ENCODE results near the gene PRR18. TPM values are rescaled to one million over a fixed set of nuclear protein-coding genes. Genes with fewer than 3 reads are reported as not detected.
"Not testable (repeated sequence)": the region's sequence is repeated elsewhere in the genome, so short reads cannot be mapped to it uniquely, and the experiment has no call there.

Gene PRR18
- total and polyA plus RNA-seq, 2 donors from 2014 or later = 0.19 TPM; not detected in 1

DNA sequence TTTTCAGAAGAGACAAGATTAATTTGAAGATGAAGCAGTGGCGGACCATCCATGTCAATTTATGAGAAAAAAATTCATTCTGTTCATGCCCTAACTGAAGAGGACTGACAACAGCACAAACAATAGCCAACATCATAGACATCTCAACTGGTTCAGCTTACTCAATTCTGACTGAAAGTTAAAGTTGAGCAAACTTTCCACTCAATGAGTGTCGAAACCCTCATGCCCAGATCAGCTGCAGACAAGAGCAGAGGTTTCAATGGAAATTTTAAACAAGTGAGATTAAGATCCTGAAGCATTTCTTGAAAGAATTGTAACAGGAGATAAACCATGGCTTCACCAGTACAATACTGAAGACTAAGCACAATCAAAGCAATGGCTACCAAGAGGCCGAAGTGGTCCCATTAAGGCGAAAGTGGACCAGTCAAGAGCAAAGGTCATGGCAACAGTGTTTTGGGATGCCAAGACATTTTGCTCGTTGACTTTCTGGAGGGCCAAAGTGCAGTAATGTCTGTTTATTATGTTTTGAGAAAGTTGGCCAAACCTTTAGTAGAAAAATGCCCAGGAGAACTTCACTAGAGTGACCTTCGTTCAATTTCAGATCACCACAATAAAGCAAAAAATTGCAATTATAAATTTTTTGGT, 40.2 kb upstream of the PRR18 start:
- FAIRE-seq = no peak
- no peaks in the 10 kb centered on the region for H3K27me3 ChIP-seq (ENCODE audit: control insufficient read depth, insufficient read depth, low read length)
- intact Hi-C loops (cut with DNase I) = no loop called here

GRCh38 chr6:166346965-166347364, 38.8 kb upstream of the PRR18 start:
- Histone ChIP-seq H3K9ac (ENCODE audit: low read length in 3 of 3) (no peak overlapping the region), H3K27me3 (ENCODE audit: control insufficient read depth, insufficient read depth, low read length) (no peaks in the 10 kb centered on the region), H3K4me3 (ENCODE audit: low read length in 3 of 3) (no peak overlapping the region), H3K4me1 (ENCODE audit: control insufficient read depth in 2 of 3, insufficient read depth in 2 of 3, low read depth in 1 of 3, low read length in 3 of 3) (peaks cover 2 to 5% (median 3%) of the 10 kb centered on the region in 3 donors), H3K9me3 (ENCODE audit: control insufficient read depth in 2 of 3, insufficient read depth in 1 of 3, low read length in 3 of 3) (no peaks in the 10 kb centered on the region), H3K36me3 (ENCODE audit: control insufficient read depth in 2 of 3, insufficient read depth in 3 of 3, low read length in 3 of 3) (no peaks in the 10 kb centered on the region), H3K27ac (ENCODE audit: low read depth in 2 of 2, low read length in 2 of 2) (no peak overlapping the region)
- intact Hi-C loops (cut with DNase I) = no loop called here
- FAIRE-seq = no peak
- DNase-seq = no peak
- TF ChIP-seq CTCF (IDR thresholded peaks at IDR 0.05; ENCODE audit: borderline replicate concordance, extremely low read depth, insufficient read depth) = no peak

More for the DNA sequence above, 40.2 kb upstream of the PRR18 start:
- no peak overlapping the region for H3K4me3 ChIP-seq (ENCODE audit: low read length in 3 of 3)
- H3K36me3 ChIP-seq (ENCODE audit: control insufficient read depth in 2 of 3, insufficient read depth in 3 of 3, low read length in 3 of 3) = no peaks in the 10 kb centered on the region
- peaks cover 0 to 1% (median 0%) of the 10 kb centered on the region in 3 donors for H3K4me1 ChIP-seq (ENCODE audit: control insufficient read depth in 2 of 3, insufficient read depth in 2 of 3, low read depth in 1 of 3, low read length in 3 of 3)
- no peaks in the 10 kb centered on the region for H3K9me3 ChIP-seq (ENCODE audit: control insufficient read depth in 2 of 3, insufficient read depth in 1 of 3, low read length in 3 of 3)
- H3K27ac ChIP-seq (ENCODE audit: low read depth in 2 of 2, low read length in 2 of 2) = no peak overlapping the region
- no peak for TF ChIP-seq CTCF (IDR thresholded peaks at IDR 0.05; ENCODE audit: borderline replicate concordance, extremely low read depth, insufficient read depth)
- no peak for DNase-seq
- H3K9ac ChIP-seq (ENCODE audit: low read length in 3 of 3) = no peak overlapping the region

GRCh38 chr6:166346449-166346848, 38.3 kb upstream of the PRR18 start:
- no peak for DNase-seq
- no peaks in the 10 kb centered on the region for H3K9me3 ChIP-seq (ENCODE audit: control insufficient read depth in 2 of 3, insufficient read depth in 1 of 3, low read length in 3 of 3)
- intact Hi-C loops (cut with DNase I) = no loop called here
- no peaks in the 10 kb centered on the region for H3K27me3 ChIP-seq (ENCODE audit: control insufficient read depth, insufficient read depth, low read length)
- no peak overlapping the region for H3K27ac ChIP-seq (ENCODE audit: low read depth in 2 of 2, low read length in 2 of 2)
- no peak overlapping the region for H3K4me3 ChIP-seq (ENCODE audit: low read length in 3 of 3)
- no peaks in the 10 kb centered on the region for H3K36me3 ChIP-seq (ENCODE audit: control insufficient read depth in 2 of 3, insufficient read depth in 3 of 3, low read length in 3 of 3)
- no peak for TF ChIP-seq CTCF (IDR thresholded peaks at IDR 0.05; ENCODE audit: borderline replicate concordance, extremely low read depth, insufficient read depth)
- no peak for FAIRE-seq
- no peak overlapping the region for H3K9ac ChIP-seq (ENCODE audit: low read length in 3 of 3)
- H3K4me1 ChIP-seq (ENCODE audit: control insufficient read depth in 2 of 3, insufficient read depth in 2 of 3, low read depth in 1 of 3, low read length in 3 of 3) = peaks cover 3 to 5% (median 3%) of the 10 kb centered on the region in 3 donors

GRCh38 chr6:166345672-166346071, 37.5 kb upstream of the PRR18 start:
- H3K27ac ChIP-seq (ENCODE audit: low read depth in 2 of 2, low read length in 2 of 2); H3K9ac ChIP-seq (ENCODE audit: low read length in 3 of 3); H3K4me1 ChIP-seq (ENCODE audit: control insufficient read depth in 2 of 3, insufficient read depth in 2 of 3, low read depth in 1 of 3, low read length in 3 of 3); H3K36me3 ChIP-seq (ENCODE audit: control insufficient read depth in 2 of 3, insufficient read depth in 3 of 3, low read length in 3 of 3); H3K4me3 ChIP-seq (ENCODE audit: low read length in 3 of 3); DNase-seq; FAIRE-seq; H3K27me3 ChIP-seq (ENCODE audit: control insufficient read depth, insufficient read depth, low read length); intact Hi-C loops (cut with DNase I); H3K9me3 ChIP-seq (ENCODE audit: control insufficient read depth in 2 of 3, insufficient read depth in 1 of 3, low read length in 3 of 3): not testable (repeated sequence)

DNA sequence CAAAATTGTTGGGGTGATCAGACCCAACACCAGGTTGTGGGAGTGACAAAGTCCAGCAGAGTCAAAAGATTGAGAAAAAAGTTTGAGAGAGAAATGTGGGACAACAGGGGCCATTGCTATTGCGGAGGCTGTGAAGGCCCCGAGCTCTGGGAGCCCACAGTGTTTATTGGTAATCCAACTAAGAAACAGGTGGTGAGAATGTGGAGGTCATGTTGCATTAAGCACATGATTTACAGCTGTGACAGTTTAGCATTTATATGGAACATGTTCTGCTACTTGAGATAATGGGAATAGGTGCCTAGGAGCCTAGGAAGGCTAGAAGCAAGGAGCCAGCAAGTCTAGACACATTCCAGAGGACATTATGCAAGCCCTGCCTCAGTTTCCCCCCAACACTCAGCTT, 36.7 kb upstream of the PRR18 start:
- H3K9ac ChIP-seq (ENCODE audit: low read length in 3 of 3); H3K9me3 ChIP-seq (ENCODE audit: control insufficient read depth in 2 of 3, insufficient read depth in 1 of 3, low read length in 3 of 3); H3K27ac ChIP-seq (ENCODE audit: low read depth in 2 of 2, low read length in 2 of 2); H3K36me3 ChIP-seq (ENCODE audit: control insufficient read depth in 2 of 3, insufficient read depth in 3 of 3, low read length in 3 of 3); DNase-seq; H3K27me3 ChIP-seq (ENCODE audit: control insufficient read depth, insufficient read depth, low read length); intact Hi-C loops (cut with DNase I); H3K4me3 ChIP-seq (ENCODE audit: low read length in 3 of 3); FAIRE-seq: not testable (repeated sequence)
- peaks cover 3 to 13% (median 9%) of the 10 kb centered on the region in 3 donors for H3K4me1 ChIP-seq (ENCODE audit: control insufficient read depth in 2 of 3, insufficient read depth in 2 of 3, low read depth in 1 of 3, low read length in 3 of 3)

All from kidney (tissue), 14 donors.